H1 (cell line): Measurements from ENCODE around the gene LARP4B. TPM values are rescaled to one million over a fixed set of nuclear protein-coding genes. Genes with fewer than 3 reads are reported as not detected.

ENCODE experiments used
- CTCF ChIA-PET: fragments of 300-600 bp; sonication (Branson Sonifier 250); formaldehyde crosslinking; loops from one replicate; lab custom pipeline; 2021; ENCODE audit not compliant: partially characterized antibody; lab: Charles Lee
- POLR2A ChIA-PET: fragments of 300-600 bp; sonication (Branson Sonifier 250); formaldehyde crosslinking; loops from one replicate; lab custom pipeline; 2021; ENCODE audit warnings: inconsistent platforms; ENCODE audit not compliant: partially characterized antibody; lab: Charles Lee
- DNase-seq, 2 experiments: peaks; one replicate each; pipeline versions ENCODE4 v3.0.0 to v3.0.0-alpha.2; 2010 to 2022; ENCODE audit warnings: low spot score in 2 of 2, low read depth in 1 of 2, mixed read lengths in 1 of 2
- FAIRE-seq: peaks from 2 replicates; lab custom pipeline; 2011; peaks lifted over from hg19 to GRCh38; lab: Jason Lieb, UNC
- H2AFZ ChIP-seq: 2 replicates; pipeline ENCODE4 v1.8.1; 2012; ENCODE audit warnings: low read length, inconsistent platforms
- H2AK5ac ChIP-seq: 2 replicates; pipeline ENCODE4 v1.6.1; 2013; ENCODE audit warnings: low read depth, low read length
- H2BK120ac ChIP-seq: replicated peaks from 2 replicates; pipeline ENCODE3; 2013; ENCODE audit warnings: low read depth, low read length, inconsistent platforms
- H2BK12ac ChIP-seq: 2 replicates; pipeline ENCODE4 v1.6.1; 2013; ENCODE audit warnings: low read depth, low read length
- H2BK15ac ChIP-seq: 2 replicates; pipeline ENCODE4 v1.6.1; 2013; ENCODE audit warnings: low read length
- H2BK20ac ChIP-seq: 2 replicates; pipeline ENCODE4 v1.6.1; 2013; ENCODE audit warnings: low read length
- H2BK5ac ChIP-seq: 2 replicates; pipeline ENCODE4 v1.6.1; 2013; ENCODE audit warnings: low read depth, low read length
- H3K14ac ChIP-seq: 2 replicates; pipeline ENCODE4 v1.6.1; 2013; ENCODE audit warnings: inconsistent platforms; ENCODE audit not compliant: insufficient read length
- H3K18ac ChIP-seq: 2 replicates; pipeline ENCODE4 v1.6.1; 2013; ENCODE audit warnings: low read length; ENCODE audit errors: extremely low read depth
- H3K23ac ChIP-seq: 2 replicates; pipeline ENCODE4 v1.6.1; 2013; ENCODE audit warnings: inconsistent platforms; ENCODE audit not compliant: insufficient read length
- H3K23me2 ChIP-seq: 2 replicates; pipeline ENCODE4 v1.6.1; 2013; ENCODE audit warnings: low read depth, low read length
- H3K27ac ChIP-seq: 2 replicates; pipeline ENCODE4 v1.6.1; 2011; ENCODE audit warnings: low read depth, low read length, inconsistent platforms
- H3K27me3 ChIP-seq, 4 experiments: replicated peaks in 1 of 4; 1 replicate in 1 of 4; 2 replicates in 3 of 4; pipeline versions ENCODE4 v1.6.1 to v1.8.1; 2011 to 2013; ENCODE audit warnings: low read length in 3 of 4, mild to moderate bottlenecking in 3 of 4, inconsistent platforms in 2 of 4, mixed read lengths in 2 of 4, moderate library complexity in 1 of 4; ENCODE audit not compliant: control insufficient read depth in 3 of 4, insufficient read depth in 3 of 4; ENCODE audit errors: extremely low read depth in 1 of 4
- H3K36me3 ChIP-seq, 4 experiments: 2 replicates each; pipeline versions ENCODE4 v1.6.1 to v1.8.1; 2011 to 2013; ENCODE audit warnings: mild to moderate bottlenecking in 4 of 4, low read length in 3 of 4, moderate library complexity in 2 of 4, control low read depth in 1 of 4, inconsistent platforms in 1 of 4; ENCODE audit not compliant: insufficient read depth in 4 of 4, control insufficient read depth in 2 of 4
- H3K4ac ChIP-seq: replicated peaks from 2 replicates; pipeline ENCODE3; 2013; ENCODE audit warnings: low read length, low read depth, mixed read lengths, inconsistent platforms; ENCODE audit not compliant: insufficient read length
- H3K4me1 ChIP-seq, 4 experiments: replicated peaks in 1 of 4; 1 replicate in 1 of 4; 2 replicates in 3 of 4; pipeline versions ENCODE4 v1.6.1 to v1.8.1; 2011 to 2013; ENCODE audit warnings: low read length in 3 of 4, inconsistent platforms in 2 of 4, mixed read lengths in 1 of 4; ENCODE audit not compliant: insufficient read depth in 4 of 4, control insufficient read depth in 3 of 4
- H3K4me2 ChIP-seq, 2 experiments: 2 replicates each; pipeline versions ENCODE4 v1.6.1 to v1.8.1; 2011 to 2013; ENCODE audit warnings: low read depth in 2 of 2, low read length in 2 of 2, control low read depth in 1 of 2, inconsistent platforms in 1 of 2, mild to moderate bottlenecking in 1 of 2; ENCODE audit not compliant: insufficient read depth in 1 of 2
- H3K4me3 ChIP-seq, 4 experiments: fragments of 200-600, 300-600 bp in 1 of 4; sonication (generic), shearing (Covaris generic), sonication (Bioruptor Twin) in 1 of 4; 2 replicates each; pipeline versions ENCODE4 v1.5.1 to v1.8.1; 2011 to 2016; ENCODE audit warnings: low read length in 4 of 4, low read depth in 3 of 4, control low read depth in 2 of 4, inconsistent platforms in 2 of 4, mild to moderate bottlenecking in 2 of 4, mixed read lengths in 1 of 4, moderate library complexity in 1 of 4; ENCODE audit not compliant: insufficient read depth in 2 of 4; ENCODE audit errors: extremely low read depth in 1 of 4
- H3K56ac ChIP-seq: replicated peaks from 2 replicates; pipeline ENCODE3; 2013; ENCODE audit warnings: low read depth, mild to moderate bottlenecking, mixed read lengths, low read length, inconsistent platforms; ENCODE audit not compliant: insufficient read length
- H3K79me1 ChIP-seq: 2 replicates; pipeline ENCODE4 v1.6.1; 2013; ENCODE audit warnings: low read depth, low read length, control low read depth
- H3K79me2 ChIP-seq, 2 experiments: 2 replicates each; pipeline versions ENCODE4 v1.6.1 to v1.8.1; 2012 to 2013; ENCODE audit warnings: low read length in 2 of 2, mild to moderate bottlenecking in 2 of 2, inconsistent platforms in 1 of 2; ENCODE audit not compliant: insufficient read depth in 2 of 2, control insufficient read depth in 1 of 2
- H3K9ac ChIP-seq, 4 experiments: replicated peaks in 1 of 4; 1 replicate in 1 of 4; 2 replicates in 3 of 4; pipeline versions ENCODE4 v1.6.1 to v1.8.1; 2011 to 2013; ENCODE audit warnings: low read depth in 3 of 4, low read length in 3 of 4, control low read depth in 2 of 4, mild to moderate bottlenecking in 2 of 4, moderate library complexity in 2 of 4, inconsistent platforms in 1 of 4; ENCODE audit errors: extremely low read depth in 1 of 4
- H3K9me3 ChIP-seq, 2 experiments: 2 replicates each; pipeline versions ENCODE4 v1.6.1 to v1.8.1; 2012 to 2013; ENCODE audit warnings: mild to moderate bottlenecking in 2 of 2, moderate library complexity in 2 of 2, control low read depth in 1 of 2, inconsistent platforms in 1 of 2, low read depth in 1 of 2, low read length in 1 of 2, mixed read lengths in 1 of 2; ENCODE audit not compliant: insufficient read depth in 2 of 2
- H4K20me1 ChIP-seq, 2 experiments: replicated peaks in 1 of 2; 2 replicates each; pipeline versions ENCODE3 to v1.8.1; 2011 to 2013; ENCODE audit warnings: inconsistent platforms in 2 of 2, low read length in 2 of 2, mild to moderate bottlenecking in 1 of 2; ENCODE audit not compliant: insufficient read depth in 2 of 2, control insufficient read depth in 1 of 2
- H4K5ac ChIP-seq: 2 replicates; pipeline ENCODE4 v1.6.1; 2013; ENCODE audit warnings: low read length, low read depth, mixed read lengths, inconsistent platforms; ENCODE audit not compliant: insufficient read length
- H4K8ac ChIP-seq: 2 replicates; pipeline ENCODE4 v1.8.0; 2013; ENCODE audit warnings: mild to moderate bottlenecking, moderate library complexity, low read length, inconsistent platforms; ENCODE audit not compliant: insufficient read depth; ENCODE audit errors: extremely low read depth
- H4K91ac ChIP-seq: replicated peaks from 2 replicates; pipeline ENCODE3; 2013; ENCODE audit warnings: low read length, mixed read lengths, inconsistent platforms; ENCODE audit not compliant: insufficient read length
- ATF2 ChIP-seq: IDR thresholded peaks from 2 replicates; pipeline ENCODE4 v1.6.1; 2012; ENCODE audit warnings: low read length, inconsistent platforms
- CBX8 ChIP-seq: fragments of 300-800, 300-1000 bp; sonication (generic); IDR thresholded peaks from 2 replicates; pipeline ENCODE4 v1.7.1; 2016; ENCODE audit warnings: low read depth, low read length, borderline replicate concordance
- CREB1 ChIP-seq: IDR thresholded peaks from 2 replicates; pipeline ENCODE4 v1.6.1; 2012; ENCODE audit warnings: inconsistent platforms
- E2F6 ChIP-seq: IDR thresholded peaks from 2 replicates; pipeline ENCODE4 v1.6.1; 2012; ENCODE audit warnings: inconsistent platforms
- HDAC6 ChIP-seq: IDR thresholded peaks from one replicate; pipeline ENCODE4 v1.7.1; 2012; ENCODE audit warnings: low read depth, mild to moderate bottlenecking, inconsistent platforms, low read length, moderate library complexity
- KDM1A ChIP-seq: fragments of 200-600, 300-600 bp; sonication (generic); IDR thresholded peaks from 2 replicates; pipeline ENCODE4 v1.7.1; 2016; ENCODE audit warnings: mild to moderate bottlenecking, low read length, borderline replicate concordance
- POU5F1 ChIP-seq: IDR thresholded peaks from 2 replicates; pipeline ENCODE4 v1.6.1; 2011; ENCODE audit warnings: low read depth, mild to moderate bottlenecking, low read length, moderate library complexity
- SAP30 ChIP-seq: fragments of 300-600 bp; sonication (generic); IDR thresholded peaks from 2 replicates; pipeline ENCODE4 v1.7.1; 2012; ENCODE audit warnings: low read length, moderate library complexity, mild to moderate bottlenecking, inconsistent platforms; ENCODE audit not compliant: insufficient read depth, insufficient replicate concordance
- SIRT6 ChIP-seq: IDR thresholded peaks from one replicate; pipeline ENCODE4 v1.7.1; 2012; ENCODE audit warnings: low read length, inconsistent platforms
- SP2 ChIP-seq: IDR thresholded peaks from 2 replicates; pipeline ENCODE4 v1.6.1; 2012; ENCODE audit warnings: mild to moderate bottlenecking, low read length, inconsistent platforms
- SUZ12 ChIP-seq: fragments of 200-600 bp; sonication (generic); IDR thresholded peaks from 2 replicates; pipeline ENCODE4 v1.6.1; 2012; ENCODE audit warnings: mild to moderate bottlenecking, inconsistent platforms, low read length, moderate library complexity, mixed read lengths
- TBP ChIP-seq: IDR thresholded peaks from 2 replicates; pipeline ENCODE4 v1.6.1; 2011; ENCODE audit warnings: low read depth, low read length, improper control_type of control experiment
- YY1 ChIP-seq: IDR thresholded peaks from 2 replicates; pipeline ENCODE4 v1.6.1; 2011; ENCODE audit warnings: low read depth, mild to moderate bottlenecking, low read length
- WGBS, 2 experiments: shearing (Covaris generic) in 1 of 2; methylation state at CpG; one replicate each; pipeline versions ENCODE4 v1.1.6 to v1.1.7; 2013 to 2015; ENCODE audit warnings: low lambda C conversion rate in 2 of 2, mixed read lengths in 2 of 2, inconsistent platforms in 1 of 2, low coverage in 1 of 2, missing lambda C conversion rate in 1 of 2; ENCODE audit not compliant: insufficient replicate concordance in 2 of 2, insufficient coverage in 1 of 2, insufficient read length in 1 of 2; ENCODE audit errors: extremely low coverage in 1 of 2, missing lambda C conversion rate in 1 of 2; 5-methylcytosine and 5-hydroxymethylcytosine counted together
- polyA plus RNA-seq, 7 experiments: library from polyadenylated mRNA; depleted of rRNA in 3 of 7; stranded (reverse) in 5 of 7; unstranded in 2 of 7; fragments of >200 nt in 5 of 7; fragments of 200-250 nt in 2 of 7; gene quantifications; 1 replicate in 5 of 7; 2 replicates in 1 of 7; 4 replicates in 1 of 7; pipeline versions ENCODE4 v1.2.1 to v1.2.3, GENCODE V29; 2011 to 2013; ENCODE audit warnings: missing spikeins in 2 of 7, mixed read lengths in 2 of 7
- total RNA-seq: library from RNA; stranded (reverse); fragmentation: NEBNext Ultra II Directional; extraction: Animal tissue kit (Norgen Biotek cat#: 25700); gene quantifications from 2 replicates; pipeline ENCODE4 v1.2.1, GENCODE V29; 2021

Gene LARP4B
- total and polyA plus RNA-seq, 2 of the 8 experiments (the other 6 are each of a cell fraction or from before 2014, with no cell fraction given): 20.1 to 78.6 TPM

- H2AFZ ChIP-seq: no peak overlapping the region
- no peaks in the 10 kb centered on the region for H3K36me3 ChIP-seq
- ChIA-PET CTCF (interaction anchor here (1.1 to 1.6 kb wide), 2 partner anchors 21 to 257 kb away, joined by 3 to 4 read pairs; no protein-coding TSS in a partner anchor), POLR2A (no interaction called here)
- H2BK15ac ChIP-seq: no peak overlapping the region
- FAIRE-seq (no peak), DNase-seq (no peak)
- no peak overlapping the region for H2BK120ac ChIP-seq
- WGBS, 2 experiments: 94% methylated on average over 2 of the region's 2 CpGs; no CpG with 5 or more reads in 1 of the 2 experiments
- no peak overlapping the region for H2AK5ac ChIP-seq
- no peaks in the 10 kb centered on the region for H3K23me2 ChIP-seq
- H3K9me3 ChIP-seq: peaks cover 6 to 7% of the 10 kb centered on the region in 2 experiments; a peak in 1 of 4 replicates
- H3K79me1 ChIP-seq: no peaks in the 10 kb centered on the region
- no peak overlapping the region for H4K91ac ChIP-seq
- no peak overlapping the region for H3K27ac ChIP-seq
- no peak overlapping the region for H3K23ac ChIP-seq
- H3K56ac ChIP-seq: no peak overlapping the region
- no peak overlapping the region for H3K4me3 ChIP-seq
- no peak overlapping the region for H3K4me2 ChIP-seq
- no peak overlapping the region for H2BK12ac ChIP-seq
- no peak overlapping the region for H2BK5ac ChIP-seq
- no peaks in the 10 kb centered on the region for H3K27me3 ChIP-seq
- peaks cover 0 to 4% (median 0%) of the 10 kb centered on the region in 4 experiments; a peak in 1 of 7 replicates for H3K4me1 ChIP-seq
- H4K5ac ChIP-seq: no peak overlapping the region
- H3K18ac ChIP-seq: no peak overlapping the region
- no peaks in the 10 kb centered on the region for H4K20me1 ChIP-seq
- H3K9ac ChIP-seq: no peak overlapping the region
- H3K14ac ChIP-seq: no peak overlapping the region
- H3K4ac ChIP-seq: no peak overlapping the region
- H3K79me2 ChIP-seq: no peaks in the 10 kb centered on the region
- no peak overlapping the region for H4K8ac ChIP-seq
- no peak overlapping the region for H2BK20ac ChIP-seq
- TF ChIP-seq KDM1A (no peak), SP2 (no peak), CBX8 (no peak), SUZ12 (no peak), SAP30 (no peak), TBP (no peak), YY1 (no peak), HDAC6 (no peak), SIRT6 (no peak), POU5F1 (no peak), CREB1 (no peak), ATF2 (no peak), E2F6 (no peak)
Observed at GRCh38 chr10:767794-768193, 163.7 kb downstream of the LARP4B start.
